Activated CD8-positive, alpha-beta T cell treated with anti-CD3 and anti-CD28 coated beads, Interleukin-2, amount 10 ng/mL, durations not matched to agents 7 days and 5 days (primary cell): ENCODE data around the gene TXNRD3. TPM values are rescaled to one million over a fixed set of nuclear protein-coding genes. Genes with fewer than 3 reads are reported as not detected.

Experiments
- ATAC-seq: fragments of 150-1000 bp; cut with Tn5 transposase; one replicate; pipeline ENCODE4 v1.10.0; 2021; ENCODE audit warnings: moderate library complexity
- CTCF ChIA-PET: fragments of 350-600 bp; sonication (Branson Sonifier 250); formaldehyde crosslinking; loops from one replicate; lab custom pipeline; 2021; ENCODE audit warnings: antibody characterized with exemption; lab: Charles Lee
- POLR2A ChIA-PET: fragments of 350-600 bp; sonication (Branson Sonifier 250); formaldehyde crosslinking; loops from one replicate; lab custom pipeline; 2021; ENCODE audit warnings: antibody characterized with exemption; lab: Charles Lee
- DNase-seq: peaks from one replicate; pipeline ENCODE4 v3.0.0-alpha.2; 2020
- H3K27ac Mint-ChIP-seq: one replicate; pipeline ENCODE4 v1.8.0; 2021; ENCODE audit warnings: mild to moderate bottlenecking, mixed read lengths
- H3K27me3 Mint-ChIP-seq: one replicate; pipeline ENCODE4 v1.8.0; 2021; ENCODE audit warnings: low read depth, mixed read lengths
- H3K36me3 Mint-ChIP-seq: one replicate; pipeline ENCODE4 v1.8.0; 2021; ENCODE audit warnings: low read depth, mixed read lengths
- H3K4me1 Mint-ChIP-seq: one replicate; pipeline ENCODE4 v1.8.0; 2021; ENCODE audit warnings: low read depth, mixed read lengths
- H3K4me3 Mint-ChIP-seq: one replicate; pipeline ENCODE4 v1.8.0; 2021; ENCODE audit warnings: mild to moderate bottlenecking, mixed read lengths
- H3K9me3 Mint-ChIP-seq: one replicate; pipeline ENCODE4 v1.8.0; 2022; ENCODE audit warnings: mixed read lengths; ENCODE audit not compliant: insufficient read depth
- total RNA-seq, 2 experiments: library from RNA; stranded (reverse); gene quantifications; one replicate each; pipeline ENCODE4 v1.2.3, GENCODE V29; 2021

The TXNRD3 gene
- total RNA-seq, 2 experiments from 2014 or later: 1.0 to 1.3 TPM

- CTCF ChIA-PET: interaction anchor here (0.9 kb wide), 1 partner anchor 10 kb away, joined by 5 read pairs; no protein-coding TSS in a partner anchor
- Mint-ChIP-seq H3K27ac (no peak overlapping the region), H3K9me3 (peaks cover 19% of the 10 kb centered on the region), H3K4me1 (peaks cover 18% of the 10 kb centered on the region), H3K27me3 (peaks cover 3% of the 10 kb centered on the region), H3K4me3 (no peak overlapping the region), H3K36me3 (peaks cover 5% of the 10 kb centered on the region)
- DNase-seq (no peak), ATAC-seq (no peak)
- POLR2A ChIA-PET: no interaction called here
Measured at GRCh38 chr3:126668450-126669401, 13.8 kb upstream of the TXNRD3 start.

GRCh38 chr3:126667631-126668449 is 12.9 kb upstream of the TXNRD3 start:
- DNase-seq: no peak
- CTCF ChIA-PET: no interaction called here
- Mint-ChIP-seq H3K4me1 (peaks cover 18% of the 10 kb centered on the region), H3K36me3 (peaks cover 5% of the 10 kb centered on the region), H3K27ac (no peak overlapping the region), H3K9me3 (peaks cover 13% of the 10 kb centered on the region), H3K4me3 (no peak overlapping the region), H3K27me3 (peaks cover 3% of the 10 kb centered on the region)
- POLR2A ChIA-PET: no interaction called here
- no peak for ATAC-seq

GRCh38 chr3:126666658-126667528 is 12.0 kb upstream of the TXNRD3 start:
- no peak overlapping the region for H3K4me3 Mint-ChIP-seq
- ChIA-PET POLR2A (no interaction called here), CTCF (no interaction called here)
- DNase-seq (no peak), ATAC-seq (no peak)
- peaks cover 13% of the 10 kb centered on the region for H3K9me3 Mint-ChIP-seq
- H3K36me3 Mint-ChIP-seq: peaks cover 5% of the 10 kb centered on the region
- peaks cover 18% of the 10 kb centered on the region for H3K4me1 Mint-ChIP-seq
- H3K27ac Mint-ChIP-seq: no peak overlapping the region
- H3K27me3 Mint-ChIP-seq: peaks cover 5% of the 10 kb centered on the region

- no peak for ATAC-seq
- ChIA-PET CTCF (no interaction called here), POLR2A (no interaction called here)
- Mint-ChIP-seq H3K27ac (no peak overlapping the region), H3K27me3 (peaks cover 8% of the 10 kb centered on the region), H3K9me3 (peaks cover 6% of the 10 kb centered on the region), H3K4me1 (peaks cover 13% of the 10 kb centered on the region), H3K4me3 (no peak overlapping the region), H3K36me3 (peaks cover 2% of the 10 kb centered on the region)
- DNase-seq: no peak
Measured at GRCh38 chr3:126665959-126666657, 11.2 kb upstream of the TXNRD3 start.

GRCh38 chr3:126665221-126665936 is 10.5 kb upstream of the TXNRD3 start:
- CTCF ChIA-PET: no interaction called here
- H3K36me3 Mint-ChIP-seq: no peaks in the 10 kb centered on the region
- peaks cover 9% of the 10 kb centered on the region for H3K27me3 Mint-ChIP-seq
- DNase-seq: no peak
- H3K4me3 Mint-ChIP-seq: no peak overlapping the region
- H3K4me1 Mint-ChIP-seq: peaks cover 11% of the 10 kb centered on the region
- no peak overlapping the region for H3K27ac Mint-ChIP-seq
- H3K9me3 Mint-ChIP-seq: no peaks in the 10 kb centered on the region
- no peak for ATAC-seq
- POLR2A ChIA-PET: no interaction called here

GRCh38 chr3:126664591-126665214 is 9.8 kb upstream of the TXNRD3 start:
- POLR2A ChIA-PET: no interaction called here
- peaks cover 11% of the 10 kb centered on the region for H3K4me1 Mint-ChIP-seq

GRCh38 chr3:126663750-126664149 is 8.8 kb upstream of the TXNRD3 start:
- Mint-ChIP-seq H3K4me1 (peaks cover 11% of the 10 kb centered on the region), H3K36me3 (no peaks in the 10 kb centered on the region), H3K9me3 (no peaks in the 10 kb centered on the region), H3K27ac (no peak overlapping the region), H3K27me3 (peaks cover 9% of the 10 kb centered on the region), H3K4me3 (no peak overlapping the region)
- no peak for DNase-seq
- no peak for ATAC-seq
- ChIA-PET POLR2A (no interaction called here), CTCF (no interaction called here)

More at GRCh38 chr3:126664591-126665214, 9.8 kb upstream of the TXNRD3 start:
- CTCF ChIA-PET: no interaction called here
- no peaks in the 10 kb centered on the region for H3K9me3 Mint-ChIP-seq
- DNase-seq: no peak
- peaks cover 9% of the 10 kb centered on the region for H3K27me3 Mint-ChIP-seq
- ATAC-seq: no peak
- H3K4me3 Mint-ChIP-seq: no peak overlapping the region
- no peaks in the 10 kb centered on the region for H3K36me3 Mint-ChIP-seq
- H3K27ac Mint-ChIP-seq: no peak overlapping the region

- DNase-seq: no peak
- no peak for ATAC-seq
- Mint-ChIP-seq H3K36me3 (no peaks in the 10 kb centered on the region), H3K27ac (no peak overlapping the region), H3K4me1 (peaks cover 11% of the 10 kb centered on the region), H3K9me3 (no peaks in the 10 kb centered on the region), H3K27me3 (peaks cover 9% of the 10 kb centered on the region), H3K4me3 (no peak overlapping the region)
- ChIA-PET CTCF (no interaction called here), POLR2A (no interaction called here)
Measured at GRCh38 chr3:126663257-126663656, 8.3 kb upstream of the TXNRD3 start.

- DNase-seq (no peak), ATAC-seq (no peak)
- Mint-ChIP-seq H3K36me3 (no peaks in the 10 kb centered on the region), H3K27ac (no peak overlapping the region), H3K4me1 (peaks cover 11% of the 10 kb centered on the region), H3K27me3 (peaks cover 9% of the 10 kb centered on the region), H3K9me3 (no peaks in the 10 kb centered on the region), H3K4me3 (no peak overlapping the region)
- POLR2A ChIA-PET: no interaction called here
- CTCF ChIA-PET: interaction anchor here (1.1 kb wide), 1 partner anchor 882 kb away, joined by 4 read pairs; no protein-coding TSS in a partner anchor
Measured at GRCh38 chr3:126661532-126662364, 6.8 kb upstream of the TXNRD3 start.
